B cell (primary cell): ENCODE data around the gene USP34.

Source experiments
- CTCF ChIP-seq: fragments of 200-600 bp; IDR thresholded peaks from one replicate; pipeline ENCODE4 v1.8.0; 2022; ENCODE audit warnings: antibody characterized with exemption, mild to moderate bottlenecking
- EZH2 ChIP-seq: IDR thresholded peaks from 2 replicates; pipeline ENCODE4 v1.6.1; 2012; ENCODE audit warnings: borderline replicate concordance, low read depth, mild to moderate bottlenecking, moderate library complexity, low read length; ENCODE audit not compliant: insufficient read depth, poor library complexity, severe bottlenecking

- TF ChIP-seq CTCF: no peak
- TF ChIP-seq EZH2: no peak
Measured at GRCh38 chr2:61221819-61222218, 249.1 kb downstream of the USP34 start.
